ENCODE results near the gene TRMT10C.

Gene TRMT10C

DNA sequence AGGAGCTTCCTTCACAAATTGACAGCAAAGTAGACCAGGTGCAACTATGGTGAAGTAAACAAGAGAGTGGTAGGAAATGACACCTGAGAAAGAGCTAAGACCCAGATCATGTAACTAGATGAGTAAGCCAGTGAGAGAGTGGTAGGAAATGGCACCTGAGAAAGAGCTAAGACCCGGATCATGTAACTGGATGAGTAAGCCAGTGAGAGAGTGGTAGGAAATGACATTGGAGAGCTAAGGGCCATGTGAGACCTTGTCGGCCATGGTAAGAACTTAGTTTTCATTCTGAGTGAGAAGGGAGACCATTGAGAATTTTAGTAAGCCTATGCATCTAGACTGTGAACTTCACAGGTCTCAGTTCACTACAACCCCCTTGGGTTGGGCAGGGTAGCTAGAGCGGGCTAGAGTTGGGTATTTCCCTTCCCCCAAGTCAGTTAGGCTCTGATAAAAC lies 43.2 kb upstream of the TRMT10C start:
- no peaks in the 10 kb centered on the region for H3K36me3 ChIP-seq (ENCODE audit: low read depth)
- H3K4me3 ChIP-seq (ENCODE audit: severe bottlenecking) = no peak overlapping the region
- DNase-seq (ENCODE audit: low spot score) (no peak), ATAC-seq (ENCODE audit: low read depth) (peak; percentile 97)
- H3K27ac ChIP-seq (ENCODE audit: poor library complexity, severe bottlenecking) = peak overlapping the region; percentile 70
- TF ChIP-seq, protein P1, sequence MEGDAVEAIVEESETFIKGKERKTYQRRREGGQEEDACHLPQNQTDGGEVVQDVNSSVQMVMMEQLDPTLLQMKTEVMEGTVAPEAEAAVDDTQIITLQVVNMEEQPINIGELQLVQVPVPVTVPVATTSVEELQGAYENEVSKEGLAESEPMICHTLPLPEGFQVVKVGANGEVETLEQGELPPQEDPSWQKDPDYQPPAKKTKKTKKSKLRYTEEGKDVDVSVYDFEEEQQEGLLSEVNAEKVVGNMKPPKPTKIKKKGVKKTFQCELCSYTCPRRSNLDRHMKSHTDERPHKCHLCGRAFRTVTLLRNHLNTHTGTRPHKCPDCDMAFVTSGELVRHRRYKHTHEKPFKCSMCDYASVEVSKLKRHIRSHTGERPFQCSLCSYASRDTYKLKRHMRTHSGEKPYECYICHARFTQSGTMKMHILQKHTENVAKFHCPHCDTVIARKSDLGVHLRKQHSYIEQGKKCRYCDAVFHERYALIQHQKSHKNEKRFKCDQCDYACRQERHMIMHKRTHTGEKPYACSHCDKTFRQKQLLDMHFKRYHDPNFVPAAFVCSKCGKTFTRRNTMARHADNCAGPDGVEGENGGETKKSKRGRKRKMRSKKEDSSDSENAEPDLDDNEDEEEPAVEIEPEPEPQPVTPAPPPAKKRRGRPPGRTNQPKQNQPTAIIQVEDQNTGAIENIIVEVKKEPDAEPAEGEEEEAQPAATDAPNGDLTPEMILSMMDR (IDR thresholded peaks at IDR 0.05; ENCODE audit: poor library complexity, severe bottlenecking) = no peak
- no peaks in the 10 kb centered on the region for H3K9me3 ChIP-seq (ENCODE audit: severe bottlenecking)
- no peaks in the 10 kb centered on the region for H3K27me3 ChIP-seq (ENCODE audit: insufficient read depth, poor library complexity, severe bottlenecking)
- peaks cover 40% of the 10 kb centered on the region for H3K4me1 ChIP-seq (ENCODE audit: insufficient read depth, poor library complexity, severe bottlenecking)

DNA sequence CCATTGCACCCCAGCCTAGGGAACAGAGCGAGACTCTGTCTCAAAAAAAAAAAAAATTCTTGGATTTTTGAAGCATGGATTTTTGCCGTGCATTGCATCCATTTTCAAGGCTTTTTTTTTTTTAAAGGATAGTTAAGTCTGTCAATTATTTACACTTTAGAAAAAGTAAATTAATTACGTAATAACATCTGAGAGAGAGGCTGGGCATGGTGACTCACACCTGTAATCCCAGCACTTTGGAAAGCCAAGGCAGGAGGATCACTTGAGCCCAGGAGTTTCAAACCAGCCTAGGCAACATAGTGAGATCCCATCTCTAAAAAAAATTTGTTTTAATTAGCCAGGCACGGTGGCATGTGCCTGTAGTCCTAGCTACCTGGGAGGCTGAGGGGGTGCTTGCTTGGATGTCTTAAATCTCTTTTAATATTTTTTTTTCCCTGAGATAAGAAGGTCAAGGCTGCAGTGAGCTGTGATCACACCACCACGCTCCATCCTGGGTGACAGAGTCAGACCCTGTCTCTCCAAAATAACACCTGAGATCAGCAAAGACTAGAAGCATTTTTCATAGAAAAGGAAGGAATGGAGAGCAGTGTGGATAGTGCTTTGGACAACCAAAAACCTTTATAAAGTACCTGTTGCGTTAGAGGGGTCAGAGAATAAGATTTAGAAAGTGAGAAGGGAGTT lies 41.8 kb upstream of the TRMT10C start:
- peak; percentile 21; the same call in 1 of the 3 replicates for ATAC-seq (ENCODE audit: low read depth)
- Histone ChIP-seq H3K27ac (ENCODE audit: poor library complexity, severe bottlenecking) (peak overlapping the region; percentile 70), H3K9me3 (ENCODE audit: severe bottlenecking) (no peaks in the 10 kb centered on the region), H3K36me3 (ENCODE audit: low read depth) (no peaks in the 10 kb centered on the region), H3K4me3 (ENCODE audit: severe bottlenecking) (no peak overlapping the region), H3K4me1 (ENCODE audit: insufficient read depth, poor library complexity, severe bottlenecking) (peaks cover 36% of the 10 kb centered on the region), H3K27me3 (ENCODE audit: insufficient read depth, poor library complexity, severe bottlenecking) (no peaks in the 10 kb centered on the region)
- TF ChIP-seq, protein P1 (IDR thresholded peaks at IDR 0.05; ENCODE audit: poor library complexity, severe bottlenecking) = no peak
- no peak for DNase-seq (ENCODE audit: low spot score)

DNA sequence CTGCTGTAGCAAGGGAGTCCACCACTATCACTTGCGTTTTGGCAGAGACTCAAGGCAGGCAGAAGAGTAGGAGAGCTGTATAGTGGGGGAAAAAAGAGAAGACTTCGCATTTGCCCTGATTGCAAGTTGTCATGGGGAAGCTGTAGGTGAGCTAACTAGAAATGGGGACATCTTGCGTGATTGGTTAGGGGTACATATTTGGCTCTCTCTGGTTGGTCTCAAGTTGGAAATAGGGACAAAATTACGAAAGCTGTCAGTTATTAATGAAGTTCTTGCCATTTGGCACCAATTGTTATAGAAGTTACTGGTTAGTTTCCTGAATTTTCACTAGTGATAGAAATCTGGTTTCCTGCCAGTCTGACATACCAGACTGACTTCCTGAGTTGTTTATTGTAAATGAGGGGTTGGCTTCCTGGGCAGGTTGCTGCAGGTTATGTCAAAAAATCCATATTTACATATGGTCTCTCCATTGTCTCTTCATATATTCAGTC lies 40.4 kb upstream of the TRMT10C start:
- peak; percentile 55 for ATAC-seq (ENCODE audit: low read depth)
- TF ChIP-seq, protein P1 (IDR thresholded peaks at IDR 0.05; ENCODE audit: poor library complexity, severe bottlenecking) = no peak
- Histone ChIP-seq H3K27me3 (ENCODE audit: insufficient read depth, poor library complexity, severe bottlenecking) (no peaks in the 10 kb centered on the region), H3K36me3 (ENCODE audit: low read depth) (no peaks in the 10 kb centered on the region), H3K27ac (ENCODE audit: poor library complexity, severe bottlenecking) (peak overlapping the region; percentile 52), H3K9me3 (ENCODE audit: severe bottlenecking) (no peaks in the 10 kb centered on the region), H3K4me3 (ENCODE audit: severe bottlenecking) (no peak overlapping the region), H3K4me1 (ENCODE audit: insufficient read depth, poor library complexity, severe bottlenecking) (peaks cover 36% of the 10 kb centered on the region)
- DNase-seq (ENCODE audit: low spot score) = no peak

DNA sequence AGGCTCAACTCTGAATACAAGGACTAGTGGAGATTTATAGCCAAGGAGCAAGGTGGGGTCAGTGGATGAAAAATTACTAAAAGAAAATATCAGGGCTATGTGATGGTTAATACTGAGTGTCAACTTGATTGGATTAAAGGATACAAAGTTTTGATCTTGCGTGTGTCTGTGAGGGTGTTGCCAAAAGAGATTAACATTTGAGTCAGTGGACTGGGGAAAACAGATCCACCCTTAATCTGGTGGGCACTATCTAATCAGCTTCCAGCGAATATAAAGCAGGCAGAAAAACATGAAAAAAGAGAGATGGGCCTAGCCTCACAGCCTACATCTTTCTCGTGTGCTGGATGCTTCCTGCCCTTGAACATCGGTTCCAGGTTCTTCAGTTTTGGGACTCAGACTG lies 34.2 kb upstream of the TRMT10C start:
- TF ChIP-seq, protein P1 (IDR thresholded peaks at IDR 0.05; ENCODE audit: poor library complexity, severe bottlenecking) = no peak
- Histone ChIP-seq H3K36me3 (ENCODE audit: low read depth) (no peaks in the 10 kb centered on the region), H3K4me3 (ENCODE audit: severe bottlenecking) (no peak overlapping the region), H3K9me3 (ENCODE audit: severe bottlenecking) (no peaks in the 10 kb centered on the region), H3K4me1 (ENCODE audit: insufficient read depth, poor library complexity, severe bottlenecking) (peaks cover 12% of the 10 kb centered on the region), H3K27me3 (ENCODE audit: insufficient read depth, poor library complexity, severe bottlenecking) (no peaks in the 10 kb centered on the region), H3K27ac (ENCODE audit: poor library complexity, severe bottlenecking) (no peak overlapping the region)
- no peak for ATAC-seq (ENCODE audit: low read depth)
- no peak for DNase-seq (ENCODE audit: low spot score)

DNA sequence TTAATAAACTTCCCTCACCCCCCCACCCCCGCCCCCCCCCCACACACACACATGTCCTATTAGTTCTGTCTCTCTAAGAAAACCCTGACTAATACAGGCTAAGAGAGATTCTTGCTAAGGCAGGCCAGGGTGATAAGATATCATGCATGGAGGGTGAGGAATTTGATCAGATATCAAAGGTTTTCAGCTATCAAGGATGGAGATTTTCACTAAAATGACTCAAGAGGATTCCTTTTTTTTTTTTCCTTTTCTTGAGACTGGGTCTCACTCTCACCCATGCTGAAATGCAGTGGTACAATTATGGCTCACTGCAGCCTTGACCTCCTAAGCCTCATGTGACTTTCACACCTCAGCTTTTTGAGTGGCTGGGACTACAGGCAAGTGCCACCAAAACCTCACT lies 33.8 kb upstream of the TRMT10C start:
- no peak for ATAC-seq (ENCODE audit: low read depth)
- Histone ChIP-seq H3K4me1 (ENCODE audit: insufficient read depth, poor library complexity, severe bottlenecking) (peaks cover 17% of the 10 kb centered on the region), H3K27ac (ENCODE audit: poor library complexity, severe bottlenecking) (no peak overlapping the region), H3K36me3 (ENCODE audit: low read depth) (no peaks in the 10 kb centered on the region), H3K4me3 (ENCODE audit: severe bottlenecking) (no peak overlapping the region), H3K9me3 (ENCODE audit: severe bottlenecking) (no peaks in the 10 kb centered on the region), H3K27me3 (ENCODE audit: insufficient read depth, poor library complexity, severe bottlenecking) (no peaks in the 10 kb centered on the region)
- DNase-seq (ENCODE audit: low spot score) = no peak
- TF ChIP-seq, protein P1 (IDR thresholded peaks at IDR 0.05; ENCODE audit: poor library complexity, severe bottlenecking) = no peak
